Right ventricle myocardium inferior (tissue), 1 donor: ENCODE data around the gene TMEM161A. TPM values are rescaled to one million over a fixed set of nuclear protein-coding genes. Genes with fewer than 3 reads are reported as not detected.
"Not testable (repeated sequence)": the region's sequence is repeated elsewhere in the genome, so short reads cannot be mapped to it uniquely, and the experiment has no call there.

Experiments
- ATAC-seq: fragments of 200-7000 bp; cut with Tn5 transposase; one replicate; pipeline ENCODE4 v1.9.1; 2020; ENCODE audit warnings: mild to moderate bottlenecking, moderate library complexity
- DNase-seq: peaks from one replicate; pipeline ENCODE4 v3.0.0; 2021; ENCODE audit errors: missing footprints
- intact Hi-C: fragments of 100-400 bp; cut with DNase I; formaldehyde crosslinking; loops from one replicate; pipeline ENCODE4 v1.11.0; 2022
- total RNA-seq: library from RNA; stranded (reverse); fragmentation: NEBNext Ultra II Directional; extraction: Animal tissue kit (Norgen Biotek cat#: 25700); gene quantifications from one replicate; pipeline ENCODE4 v1.2.1, GENCODE V29; 2021
- donor health status: DM: no; HTN: yes; CAD: no; lungs with severe emphysema.

The TMEM161A gene
- total RNA-seq, 1 donor from 2014 or later: 23.5 TPM

DNA sequence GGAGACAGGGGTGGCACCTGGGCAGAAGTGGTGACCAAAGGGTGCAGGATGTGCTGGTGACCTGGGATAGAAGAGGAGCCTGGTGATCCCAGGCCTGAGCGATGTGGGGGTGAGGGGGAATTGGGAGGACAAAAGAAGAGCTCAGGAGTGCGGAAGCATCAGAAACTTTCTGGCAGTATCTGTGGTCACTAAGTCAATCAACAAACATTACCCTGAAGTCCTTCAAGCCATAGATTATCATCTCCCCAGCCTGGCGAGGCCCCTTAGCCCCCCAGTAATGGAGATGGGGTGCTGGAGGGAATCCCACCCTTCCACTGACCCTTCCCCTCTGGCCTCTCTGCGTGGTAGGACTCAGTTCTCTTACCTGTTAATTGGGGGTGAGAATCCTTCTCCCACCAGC, 21.3 kb upstream of the TMEM161A start:
- no peak for DNase-seq
- intact Hi-C loops: no loop called here
- no peak for ATAC-seq

DNA sequence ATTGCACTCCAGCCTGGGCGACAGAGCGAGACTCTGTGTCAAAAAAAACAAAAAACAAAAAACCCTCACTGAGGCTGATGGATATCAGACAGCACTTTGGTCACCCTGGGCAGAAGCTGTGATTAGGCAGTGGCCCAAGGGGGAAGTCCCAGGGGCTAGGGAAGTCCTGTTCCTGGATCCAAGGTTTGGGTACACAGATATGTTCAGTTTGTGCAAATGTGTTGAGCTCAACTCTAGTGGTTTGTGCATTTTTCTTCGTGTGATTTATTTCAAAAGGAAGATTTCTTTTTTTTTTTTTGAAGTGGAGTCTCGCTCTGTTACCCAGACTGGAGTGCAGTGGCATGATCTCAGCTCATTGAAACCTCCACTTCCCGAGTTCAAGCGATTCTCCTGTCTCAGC, 19.5 kb upstream of the TMEM161A start:
- intact Hi-C loops: no loop called here
- DNase-seq: no peak
- no peak for ATAC-seq

DNA sequence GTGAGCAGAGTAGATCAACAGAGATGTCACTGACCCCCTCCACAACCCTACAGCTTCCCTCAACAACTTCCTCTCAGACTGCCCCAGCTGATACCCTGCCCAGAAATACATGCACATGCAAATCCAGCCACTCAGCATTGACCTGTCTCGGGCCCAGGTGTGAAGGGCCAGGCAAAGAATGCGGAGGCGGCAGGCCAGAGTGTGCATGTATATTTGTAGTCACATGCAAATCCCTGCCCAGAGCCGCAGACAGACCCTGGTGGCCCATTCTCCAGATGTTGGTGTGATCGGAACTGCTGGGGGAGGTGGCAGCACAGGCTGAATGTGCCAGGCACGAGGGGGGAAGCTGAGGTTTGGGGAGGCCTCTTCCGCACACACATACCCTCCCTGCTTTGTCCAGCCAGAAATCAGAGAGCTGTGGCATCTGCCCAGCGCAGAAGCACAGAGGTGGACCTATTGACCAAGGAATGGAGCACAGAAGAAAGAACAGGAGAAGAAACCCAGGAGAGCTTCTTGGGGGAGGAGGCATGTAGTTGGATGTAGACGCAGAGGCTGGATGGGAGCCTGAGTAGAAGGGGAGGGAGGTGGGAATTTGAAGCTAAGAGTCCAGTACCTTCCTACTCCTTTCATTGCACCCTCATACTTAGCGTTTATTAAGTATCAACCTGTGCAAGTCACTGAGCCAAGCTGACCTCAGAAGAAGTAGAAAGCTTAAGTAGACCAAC, 17.4 kb upstream of the TMEM161A start:
- DNase-seq (no peak), ATAC-seq (no peak)

GRCh38 chr19:19154768-19155494, 16.7 kb upstream of the TMEM161A start:
- DNase-seq (no peak), ATAC-seq (no peak)
- intact Hi-C loops: no loop called here

More for the DNA sequence above, 17.4 kb upstream of the TMEM161A start:
- intact Hi-C loops: no loop called here

DNA sequence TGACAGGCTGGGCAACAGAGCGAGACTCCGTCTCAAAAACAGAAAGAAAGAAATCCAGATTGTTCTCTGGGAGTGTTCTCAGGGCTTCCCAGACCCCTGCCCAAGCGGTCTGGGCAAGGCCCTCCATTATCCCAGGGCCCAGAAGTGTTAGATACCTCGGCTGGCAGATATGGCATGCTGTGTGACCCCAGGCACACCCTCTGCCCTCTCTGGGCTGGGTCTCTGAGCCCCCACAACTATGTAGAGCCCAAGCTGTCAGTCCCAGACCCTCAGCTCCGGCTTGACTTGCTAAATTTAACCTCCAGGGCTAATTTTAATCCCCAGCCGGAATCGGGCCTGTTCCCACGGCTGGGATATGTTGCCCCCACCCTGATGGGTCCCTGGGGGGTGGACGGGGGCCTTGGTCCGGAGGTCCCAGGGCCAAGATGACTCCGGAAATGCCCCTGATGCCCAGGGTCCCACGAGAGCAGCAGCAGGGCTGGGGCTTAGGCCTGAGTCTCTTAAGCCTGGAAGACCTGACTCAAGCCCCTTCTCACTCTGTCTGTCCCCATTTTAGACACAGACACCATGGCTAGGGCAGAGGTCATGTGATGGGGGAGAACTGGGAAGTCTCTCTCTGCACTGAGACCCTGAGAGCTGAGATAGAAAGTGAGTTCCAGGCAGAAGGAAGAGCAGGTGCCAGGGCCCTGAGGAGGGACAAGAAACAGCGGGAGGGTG, 14.5 kb upstream of the TMEM161A start:
- intact Hi-C loops: no loop called here
- DNase-seq: no peak

GRCh38 chr19:19151418-19151817, 13.1 kb upstream of the TMEM161A start:
- ATAC-seq (no peak), DNase-seq (no peak)
- intact Hi-C loops: no loop called here

More for the DNA sequence above, 14.5 kb upstream of the TMEM161A start:
- ATAC-seq: peak; percentile 10

DNA sequence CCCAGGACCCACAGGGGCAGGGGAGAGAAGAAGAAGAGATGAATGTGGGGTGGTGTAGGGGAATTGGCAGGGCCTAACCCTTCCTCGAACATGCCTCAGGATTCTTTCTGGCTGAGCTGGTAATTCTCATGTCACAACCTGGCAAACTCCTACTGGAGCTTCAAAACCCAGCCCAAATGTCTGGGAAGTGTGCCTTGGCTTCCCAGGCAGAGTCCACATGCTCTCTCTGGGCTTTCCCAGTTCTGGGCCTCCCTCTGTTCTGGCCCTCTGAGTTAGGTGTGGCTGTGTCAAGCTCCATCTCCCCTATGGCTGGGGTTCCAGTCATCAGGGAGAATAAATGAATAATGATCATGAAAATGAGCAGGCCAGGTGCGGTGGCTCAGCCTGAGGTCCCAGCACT, 11.2 kb upstream of the TMEM161A start:
- DNase-seq: no peak
- intact Hi-C loops: loop anchor here (5.0 kb wide), 1 partner anchor 193 kb away; no protein-coding TSS in a partner anchor
- no peak for ATAC-seq

DNA sequence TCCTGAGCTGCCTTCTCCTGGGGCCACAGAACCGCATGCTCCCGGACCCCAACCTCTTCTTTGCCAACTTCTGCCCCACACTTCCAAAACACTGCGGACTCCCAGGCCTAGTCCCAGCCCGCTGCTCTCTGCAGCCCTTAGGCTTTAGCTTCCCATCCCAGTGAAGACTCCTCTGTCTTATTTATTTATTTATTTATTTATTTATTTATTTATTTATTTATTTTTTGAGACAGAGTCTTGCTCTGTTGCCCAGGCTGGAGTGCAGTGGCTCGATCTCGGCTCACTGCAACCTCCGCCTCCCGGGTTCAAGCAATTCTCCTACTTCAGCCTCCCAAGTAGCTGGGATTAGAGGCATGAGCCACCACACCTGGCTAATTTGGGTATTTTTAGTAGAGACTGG, 10.2 kb upstream of the TMEM161A start:
- not testable (repeated sequence) for DNase-seq, ATAC-seq
- intact Hi-C loops: loop anchor here (5.0 kb wide), 1 partner anchor 194 kb away; no protein-coding TSS in a partner anchor

DNA sequence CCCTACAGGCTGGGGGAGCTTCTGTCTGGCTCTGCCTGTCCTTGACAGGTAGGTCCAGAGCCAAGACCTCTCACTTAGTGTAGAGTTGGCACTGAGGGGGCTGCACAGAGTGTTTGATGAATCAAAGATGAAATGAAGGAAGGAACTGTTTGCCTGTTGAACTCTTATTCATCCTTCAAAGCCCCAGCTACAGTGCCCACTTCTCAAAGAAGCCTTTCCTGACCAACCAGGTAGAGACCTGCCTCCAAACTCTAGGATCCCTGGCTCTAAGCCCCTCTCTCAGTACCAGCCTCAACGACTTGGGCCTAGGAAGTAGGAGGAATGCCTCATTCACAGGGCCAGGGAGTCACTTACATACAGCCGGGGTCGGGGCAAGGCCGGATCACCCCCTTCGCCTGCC, 9.1 kb upstream of the TMEM161A start:
- DNase-seq: no peak
- no peak for ATAC-seq

GRCh38 chr19:19146865-19147264, 8.6 kb upstream of the TMEM161A start:
- ATAC-seq (no peak), DNase-seq (no peak)
- intact Hi-C loops: loop anchor here (2.0 to 5.0 kb wide), 2 partner anchors 28 to 195 kb away; no protein-coding TSS in a partner anchor

More for the DNA sequence above, 9.1 kb upstream of the TMEM161A start:
- intact Hi-C loops: loop anchor here (2.0 to 5.0 kb wide), 2 partner anchors 27 to 195 kb away; no protein-coding TSS in a partner anchor

- ATAC-seq (peak; percentile 77), DNase-seq (peak; percentile 92)
- intact Hi-C loops: loop anchor here (2.0 to 5.0 kb wide), 2 partner anchors 29 to 196 kb away; no protein-coding TSS in a partner anchor
Observed at GRCh38 chr19:19145684-19146608, 7.7 kb upstream of the TMEM161A start.

DNA sequence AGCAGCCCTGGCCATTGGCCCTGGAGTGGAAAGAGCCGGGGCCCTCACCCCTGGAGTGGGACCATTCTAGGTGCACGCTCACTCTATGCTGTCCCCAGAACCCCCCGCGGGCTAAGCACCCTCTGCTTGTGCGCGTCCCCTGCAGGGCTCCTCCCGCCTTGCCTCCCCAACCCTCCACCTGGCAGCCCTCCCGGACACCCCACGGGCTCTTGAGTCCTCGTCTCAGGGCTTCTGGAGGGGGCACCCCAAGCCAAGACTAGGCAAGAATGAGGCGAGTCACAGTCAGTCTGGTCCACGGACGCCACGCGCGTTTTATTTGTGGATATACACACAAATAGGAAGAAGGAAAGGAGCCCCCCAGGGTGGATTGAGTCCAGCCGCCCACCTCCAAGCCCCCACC, 7.0 kb upstream of the TMEM161A start:
- DNase-seq (no peak), ATAC-seq (no peak)
- intact Hi-C loops: loop anchor here (5.0 kb wide), 1 partner anchor 197 kb away; no protein-coding TSS in a partner anchor

DNA sequence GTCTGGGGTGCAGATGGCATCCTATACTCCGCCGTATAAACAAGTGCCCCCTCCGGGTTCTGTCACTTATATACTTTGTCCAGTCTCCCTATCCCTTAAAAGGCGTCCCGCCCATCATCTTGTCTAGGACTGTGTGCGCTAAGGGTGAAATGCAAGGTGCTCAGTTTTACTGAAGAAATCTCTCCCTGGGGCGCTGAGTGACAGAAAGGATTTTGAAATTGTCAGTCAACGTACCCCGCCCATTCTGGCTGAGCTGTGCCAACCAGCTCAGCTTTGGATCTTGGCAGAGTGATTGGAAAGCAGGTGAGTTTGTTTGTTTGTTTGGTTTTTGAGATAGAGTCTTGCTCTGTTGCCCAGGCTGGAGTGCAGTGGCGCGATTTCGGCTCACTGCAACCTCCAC, 4.1 kb upstream of the TMEM161A start:
- intact Hi-C loops: no loop called here
- DNase-seq (no peak), ATAC-seq (no peak)

DNA sequence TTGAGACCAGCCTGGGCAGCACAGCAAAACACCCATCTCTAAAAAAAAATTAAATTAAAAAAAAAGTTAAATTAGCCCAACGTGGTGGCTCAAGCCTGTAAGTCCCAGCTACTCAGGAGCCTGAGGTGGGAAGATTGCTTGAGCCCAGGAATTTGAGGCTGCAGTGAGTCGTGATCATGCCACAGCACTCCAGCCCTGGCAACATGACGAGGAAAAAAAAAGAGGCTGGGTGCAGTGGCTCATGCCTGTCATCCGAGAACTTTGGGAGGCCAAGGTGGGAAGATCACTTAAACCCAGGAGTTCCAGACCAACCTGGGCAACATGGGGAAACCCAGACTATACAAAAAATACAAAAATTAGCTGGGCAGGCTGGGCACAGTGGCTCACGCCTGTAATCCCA, 2.2 kb upstream of the TMEM161A start:
- no peak for DNase-seq
- no peak for ATAC-seq
- intact Hi-C loops: no loop called here

DNA sequence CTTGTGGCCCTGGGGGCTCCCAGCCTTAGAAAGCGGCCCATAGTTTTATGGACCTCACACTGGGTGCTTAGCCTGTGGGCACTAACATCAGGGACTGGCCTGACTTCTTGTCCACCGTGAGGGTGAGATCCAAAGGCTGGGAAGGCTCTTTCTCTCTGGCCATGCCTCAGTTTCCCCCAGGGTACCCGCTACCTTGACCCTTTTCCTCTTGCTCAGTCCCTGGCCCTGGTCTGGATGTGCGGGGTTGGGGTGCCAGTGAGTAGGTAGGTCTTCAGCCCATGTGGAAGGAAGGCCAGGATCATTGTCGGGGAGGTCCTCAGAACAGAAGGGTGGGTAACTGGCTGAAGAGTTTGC, 1.6 kb upstream of the TMEM161A start:
- no peak for ATAC-seq

GRCh38 chr19:19137556-19138108, 646 bp downstream of the TMEM161A start:
- DNase-seq (no peak), ATAC-seq (peak; percentile 5)
- intact Hi-C loops: loop anchor here (2.0 kb wide), 1 partner anchor 75 kb away; the partner anchor contains the start of gene SLC25A42

More for the DNA sequence above, 1.6 kb upstream of the TMEM161A start:
- intact Hi-C loops: loop anchor here (1.0 to 2.0 kb wide), 2 partner anchors 77 to 87 kb away; partner anchors contain the start of gene SLC25A42
- DNase-seq: no peak

DNA sequence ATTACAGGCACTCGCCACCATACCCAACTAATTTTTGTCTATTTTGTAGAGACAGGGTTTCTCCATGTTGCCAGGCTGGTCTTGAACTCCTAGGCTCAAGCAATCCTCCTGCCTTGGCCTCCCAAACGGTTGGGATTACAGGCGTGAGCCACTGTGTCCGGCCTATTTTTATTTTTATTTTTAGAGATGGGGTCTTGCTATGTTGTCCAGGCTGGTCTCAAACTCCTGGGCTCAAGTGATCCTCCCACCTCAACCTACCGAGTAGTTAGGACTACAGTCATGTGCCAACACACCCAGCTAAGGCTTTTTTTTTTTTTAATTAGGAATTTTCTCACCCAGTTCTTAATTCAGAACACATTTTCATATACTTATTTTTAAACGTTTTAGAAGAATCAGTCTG, 2.6 kb downstream of the TMEM161A start:
- DNase-seq, ATAC-seq, intact Hi-C loops: not testable (repeated sequence)

- ATAC-seq (peak; percentile 85), DNase-seq (peak; percentile 89)
- intact Hi-C loops: no loop called here
Observed at GRCh38 chr19:19134687-19135158, 3.6 kb downstream of the TMEM161A start.
